SU-DHL-6 (cell line): ENCODE results near the gene SESN1.
"Not testable (repeated sequence)": the region's sequence is repeated elsewhere in the genome, so short reads cannot be mapped to it uniquely, and the experiment has no call there.

Experiments used
- H2AFZ ChIP-seq: fragments of 200-600 bp; sonication (generic); 2 replicates; pipeline ENCODE4 v1.6.1; 2014; ENCODE audit warnings: low read depth, mild to moderate bottlenecking, moderate library complexity, mixed read lengths, antibody characterized with exemption, low read length; ENCODE audit not compliant: severe bottlenecking
- H3F3A ChIP-seq: fragments of 200-600 bp; shearing (Covaris generic); 2 replicates; pipeline ENCODE4 v1.6.0; 2016; ENCODE audit warnings: antibody characterized with exemption, mild to moderate bottlenecking; ENCODE audit not compliant: insufficient read depth
- H3K27ac ChIP-seq: fragments of 200-600 bp; sonication (generic); 2 replicates; pipeline ENCODE4 v1.5.1; 2016; ENCODE audit warnings: low read depth, mild to moderate bottlenecking, low read length, moderate library complexity, mixed read lengths
- H3K27me3 ChIP-seq: fragments of 200-600 bp; sonication (generic), shearing (Covaris generic); 2 replicates; pipeline ENCODE4 v1.6.0; 2014; ENCODE audit warnings: mild to moderate bottlenecking, low read length
- H3K36me3 ChIP-seq: fragments of 200-600 bp; sonication (generic); 2 replicates; pipeline ENCODE4 v1.6.1; 2014; ENCODE audit warnings: mild to moderate bottlenecking, low read length, mixed read lengths
- H3K4me2 ChIP-seq: fragments of 300-600, 200-600 bp; shearing (Covaris generic), sonication (generic); 2 replicates; pipeline ENCODE4 v1.6.0; 2014; ENCODE audit warnings: low read length, low read depth, mild to moderate bottlenecking; ENCODE audit not compliant: poor library complexity, severe bottlenecking
- H3K4me3 ChIP-seq: fragments of 200-600 bp; sonication (generic); 2 replicates; pipeline ENCODE4 v1.5.1; 2014; ENCODE audit warnings: antibody characterized with exemption, low read length, mild to moderate bottlenecking, mixed read lengths; ENCODE audit not compliant: insufficient read depth, poor library complexity, severe bottlenecking
- H3K79me2 ChIP-seq: fragments of 200-600 bp; sonication (generic); 2 replicates; pipeline ENCODE4 v1.6.1; 2014; ENCODE audit warnings: mild to moderate bottlenecking, low read length, moderate library complexity; ENCODE audit not compliant: insufficient read depth
- H3K9ac ChIP-seq: fragments of 200-600 bp; sonication (generic); 2 replicates; pipeline ENCODE4 v1.7.0; 2014; ENCODE audit warnings: mild to moderate bottlenecking, low read length
- H3K9me2 ChIP-seq: fragments of 200-600 bp; sonication (generic); replicated peaks from 2 replicates; pipeline ENCODE4 v1.6.1; 2014; ENCODE audit warnings: low read length; ENCODE audit not compliant: insufficient read depth
- H3K9me3 ChIP-seq: fragments of 200-600 bp; sonication (generic); 2 replicates; pipeline ENCODE4 v1.6.1; 2014; ENCODE audit warnings: low read length, mixed read lengths; ENCODE audit not compliant: insufficient read depth
- H4K20me1 ChIP-seq: fragments of 200-600 bp; sonication (generic); 2 replicates; pipeline ENCODE4 v1.6.1; 2014; ENCODE audit warnings: low read depth, mild to moderate bottlenecking, antibody characterized with exemption, low read length, moderate library complexity, mixed read lengths
- CTCF ChIP-seq: fragments of 200-600 bp; sonication (generic); IDR thresholded peaks from one replicate; pipeline ENCODE4 v1.5.1; 2017; ENCODE audit warnings: antibody characterized with exemption, mild to moderate bottlenecking, low read length, moderate library complexity; ENCODE audit not compliant: insufficient read depth, poor library complexity, severe bottlenecking
- EZH2phosphoT487 ChIP-seq: fragments of 200-600 bp; sonication (generic), shearing (Covaris generic); conservative IDR thresholded peaks from 2 replicates; pipeline ENCODE4 v1.6.1; 2018; ENCODE audit warnings: mild to moderate bottlenecking, antibody characterized with exemption, low read length, moderate library complexity, mixed read lengths

Gene SESN1

GRCh38 chr6:109135600-109135999 is 41.0 kb upstream of the SESN1 start:
- H4K20me1 ChIP-seq, H3K27ac ChIP-seq, H3K79me2 ChIP-seq, H3K9ac ChIP-seq, H2AFZ ChIP-seq, H3K4me3 ChIP-seq, H3K9me2 ChIP-seq, H3K27me3 ChIP-seq, H3K4me2 ChIP-seq, H3F3A ChIP-seq, H3K9me3 ChIP-seq, H3K36me3 ChIP-seq: not testable (repeated sequence)

GRCh38 chr6:109130065-109130464 is 35.4 kb upstream of the SESN1 start:
- H3K36me3 ChIP-seq = no peaks in the 10 kb centered on the region
- H3K79me2 ChIP-seq = no peaks in the 10 kb centered on the region
- no peaks in the 10 kb centered on the region for H3K27me3 ChIP-seq
- no peak overlapping the region for H2AFZ ChIP-seq
- H3K9me2 ChIP-seq = no peaks in the 10 kb centered on the region
- no peaks in the 10 kb centered on the region for H3K9me3 ChIP-seq
- no peak overlapping the region for H3K4me3 ChIP-seq
- H3K9ac ChIP-seq = no peak overlapping the region
- no peaks in the 10 kb centered on the region for H3F3A ChIP-seq
- H3K27ac ChIP-seq = no peak overlapping the region
- H4K20me1 ChIP-seq = no peaks in the 10 kb centered on the region
- no peak for TF ChIP-seq EZH2phosphoT487
- TF ChIP-seq CTCF = no peak
- H3K4me2 ChIP-seq = no peak overlapping the region

GRCh38 chr6:109125504-109125903 is 30.9 kb upstream of the SESN1 start:
- peaks cover 8% of the 10 kb centered on the region; the same call in 1 of the 2 replicates for H3K79me2 ChIP-seq
- no peak overlapping the region for H2AFZ ChIP-seq
- H3K27ac ChIP-seq = no peak overlapping the region
- no peak overlapping the region for H3K4me3 ChIP-seq
- no peaks in the 10 kb centered on the region for H3K9me3 ChIP-seq
- TF ChIP-seq CTCF = no peak
- H3F3A ChIP-seq = no peaks in the 10 kb centered on the region
- no peaks in the 10 kb centered on the region for H3K27me3 ChIP-seq
- H3K9me2 ChIP-seq = no peaks in the 10 kb centered on the region
- no peak overlapping the region for H3K4me2 ChIP-seq
- no peak overlapping the region for H3K9ac ChIP-seq
- H4K20me1 ChIP-seq = no peaks in the 10 kb centered on the region; the same call in 1 of the 2 replicates
- H3K36me3 ChIP-seq = no peaks in the 10 kb centered on the region

- TF ChIP-seq CTCF (no peak), EZH2phosphoT487 (no peak)
- H3K27ac ChIP-seq = no peak overlapping the region
Observed at GRCh38 chr6:109124219-109124618, 29.6 kb upstream of the SESN1 start.

More at GRCh38 chr6:109124219-109124618, 29.6 kb upstream of the SESN1 start:
- Histone ChIP-seq H3K79me2 (peaks cover 8% of the 10 kb centered on the region; the same call in 1 of the 2 replicates), H3F3A (no peaks in the 10 kb centered on the region), H2AFZ (no peak overlapping the region), H3K27me3 (no peaks in the 10 kb centered on the region), H3K36me3 (no peaks in the 10 kb centered on the region), H3K4me3 (no peak overlapping the region), H3K9me2 (no peaks in the 10 kb centered on the region), H3K4me2 (no peak overlapping the region), H4K20me1 (no peaks in the 10 kb centered on the region; the same call in 1 of the 2 replicates), H3K9me3 (no peaks in the 10 kb centered on the region), H3K9ac (no peak overlapping the region)
